ENCODE data around the gene FOXD4L6.
"Not testable (repeated sequence)": the region's sequence is repeated elsewhere in the genome, so short reads cannot be mapped to it uniquely, and the experiment has no call there.

Gene FOXD4L6

GRCh38 chr9:41128581-41128980, at the start of gene FOXD4L6:
Gene FOXD4L6 (minus strand): TSS chr9:41128681. CDS start chr9:41128383, 298 bp downstream.
- not testable (repeated sequence) for H3K36me3 ChIP-seq (ENCODE audit: control insufficient read depth, low read length); H3F3A ChIP-seq (ENCODE audit: control insufficient read depth, insufficient read depth); H3K27me3 ChIP-seq (ENCODE audit: control insufficient read depth, low read length); H3K79me2 ChIP-seq (ENCODE audit: control insufficient read depth, low read length); H3K27ac ChIP-seq (ENCODE audit: low read depth, low read length); H3K4me3 ChIP-seq (ENCODE audit: low read length); H3K4me1 ChIP-seq (ENCODE audit: control insufficient read depth, low read length); H3K4me2 ChIP-seq (ENCODE audit: low read length); H3K9me2 ChIP-seq (replicated peaks; ENCODE audit: control insufficient read depth, low read length); H3K9me3 ChIP-seq (ENCODE audit: control insufficient read depth, insufficient read depth, low read length); H4K20me1 ChIP-seq (ENCODE audit: control insufficient read depth, insufficient read depth, low read depth, low read length)

GRCh38 chr9:41174994-41175393, 46.5 kb upstream of the FOXD4L6 start:
- H3K27me3 ChIP-seq (ENCODE audit: control insufficient read depth, low read length); H3F3A ChIP-seq (ENCODE audit: control insufficient read depth, insufficient read depth): not testable (repeated sequence)

GRCh38 chr9:41150116-41150515, 21.6 kb upstream of the FOXD4L6 start:
- not testable (repeated sequence) for H3K27me3 ChIP-seq (ENCODE audit: control insufficient read depth, low read length); H3F3A ChIP-seq (ENCODE audit: control insufficient read depth, insufficient read depth); H3K9me2 ChIP-seq (replicated peaks; ENCODE audit: control insufficient read depth, low read length); H3K9me3 ChIP-seq (ENCODE audit: control insufficient read depth, insufficient read depth, low read length); H4K20me1 ChIP-seq (ENCODE audit: control insufficient read depth, insufficient read depth, low read depth, low read length); H3K4me2 ChIP-seq (ENCODE audit: low read length); H3K79me2 ChIP-seq (ENCODE audit: control insufficient read depth, low read length); H3K36me3 ChIP-seq (ENCODE audit: control insufficient read depth, low read length); H3K4me3 ChIP-seq (ENCODE audit: low read length); H3K27ac ChIP-seq (ENCODE audit: low read depth, low read length); H3K4me1 ChIP-seq (ENCODE audit: control insufficient read depth, low read length)

More at GRCh38 chr9:41174994-41175393, 46.5 kb upstream of the FOXD4L6 start:
- H3K4me3 ChIP-seq (ENCODE audit: low read length); H3K9me2 ChIP-seq (replicated peaks; ENCODE audit: control insufficient read depth, low read length); H3K4me2 ChIP-seq (ENCODE audit: low read length); H3K9me3 ChIP-seq (ENCODE audit: control insufficient read depth, insufficient read depth, low read length); H4K20me1 ChIP-seq (ENCODE audit: control insufficient read depth, insufficient read depth, low read depth, low read length); H3K4me1 ChIP-seq (ENCODE audit: control insufficient read depth, low read length); H3K36me3 ChIP-seq (ENCODE audit: control insufficient read depth, low read length); H3K79me2 ChIP-seq (ENCODE audit: control insufficient read depth, low read length); H3K27ac ChIP-seq (ENCODE audit: low read depth, low read length): not testable (repeated sequence)

GRCh38 chr9:41141878-41142277, 13.4 kb upstream of the FOXD4L6 start:
- not testable (repeated sequence) for H3K79me2 ChIP-seq (ENCODE audit: control insufficient read depth, low read length); H3K4me2 ChIP-seq (ENCODE audit: low read length)

GRCh38 chr9:41126746-41127446, 1.6 kb downstream of the FOXD4L6 start:
- not testable (repeated sequence) for H3K4me3 ChIP-seq (ENCODE audit: low read length); H3K36me3 ChIP-seq (ENCODE audit: control insufficient read depth, low read length); H3K27ac ChIP-seq (ENCODE audit: low read depth, low read length); H3K4me2 ChIP-seq (ENCODE audit: low read length); H3K79me2 ChIP-seq (ENCODE audit: control insufficient read depth, low read length); H3K9me3 ChIP-seq (ENCODE audit: control insufficient read depth, insufficient read depth, low read length); H3K27me3 ChIP-seq (ENCODE audit: control insufficient read depth, low read length); H3K9me2 ChIP-seq (replicated peaks; ENCODE audit: control insufficient read depth, low read length); H4K20me1 ChIP-seq (ENCODE audit: control insufficient read depth, insufficient read depth, low read depth, low read length); H3K4me1 ChIP-seq (ENCODE audit: control insufficient read depth, low read length); H3F3A ChIP-seq (ENCODE audit: control insufficient read depth, insufficient read depth)

More at GRCh38 chr9:41141878-41142277, 13.4 kb upstream of the FOXD4L6 start:
- not testable (repeated sequence) for H3K27ac ChIP-seq (ENCODE audit: low read depth, low read length); H3K36me3 ChIP-seq (ENCODE audit: control insufficient read depth, low read length); H3K9me2 ChIP-seq (replicated peaks; ENCODE audit: control insufficient read depth, low read length); H3F3A ChIP-seq (ENCODE audit: control insufficient read depth, insufficient read depth); H3K4me1 ChIP-seq (ENCODE audit: control insufficient read depth, low read length); H4K20me1 ChIP-seq (ENCODE audit: control insufficient read depth, insufficient read depth, low read depth, low read length); H3K4me3 ChIP-seq (ENCODE audit: low read length); H3K9me3 ChIP-seq (ENCODE audit: control insufficient read depth, insufficient read depth, low read length); H3K27me3 ChIP-seq (ENCODE audit: control insufficient read depth, low read length)

- not testable (repeated sequence) for H3K9me3 ChIP-seq (ENCODE audit: control insufficient read depth, insufficient read depth, low read length); H4K20me1 ChIP-seq (ENCODE audit: control insufficient read depth, insufficient read depth, low read depth, low read length); H3K9me2 ChIP-seq (replicated peaks; ENCODE audit: control insufficient read depth, low read length); H3K27ac ChIP-seq (ENCODE audit: low read depth, low read length); H3F3A ChIP-seq (ENCODE audit: control insufficient read depth, insufficient read depth); H3K79me2 ChIP-seq (ENCODE audit: control insufficient read depth, low read length); H3K4me1 ChIP-seq (ENCODE audit: control insufficient read depth, low read length); H3K36me3 ChIP-seq (ENCODE audit: control insufficient read depth, low read length); H3K4me3 ChIP-seq (ENCODE audit: low read length); H3K27me3 ChIP-seq (ENCODE audit: control insufficient read depth, low read length); H3K4me2 ChIP-seq (ENCODE audit: low read length)
Measured at GRCh38 chr9:41125936-41126335, 2.5 kb downstream of the FOXD4L6 start.

GRCh38 chr9:41125109-41125658, 3.3 kb downstream of the FOXD4L6 start:
- not testable (repeated sequence) for H3K9me2 ChIP-seq (replicated peaks; ENCODE audit: control insufficient read depth, low read length); H4K20me1 ChIP-seq (ENCODE audit: control insufficient read depth, insufficient read depth, low read depth, low read length); H3K4me2 ChIP-seq (ENCODE audit: low read length); H3K27ac ChIP-seq (ENCODE audit: low read depth, low read length); H3F3A ChIP-seq (ENCODE audit: control insufficient read depth, insufficient read depth); H3K9me3 ChIP-seq (ENCODE audit: control insufficient read depth, insufficient read depth, low read length); H3K27me3 ChIP-seq (ENCODE audit: control insufficient read depth, low read length); H3K4me1 ChIP-seq (ENCODE audit: control insufficient read depth, low read length); H3K4me3 ChIP-seq (ENCODE audit: low read length); H3K79me2 ChIP-seq (ENCODE audit: control insufficient read depth, low read length); H3K36me3 ChIP-seq (ENCODE audit: control insufficient read depth, low read length)

GRCh38 chr9:41124250-41125108, 4.0 kb downstream of the FOXD4L6 start:
- not testable (repeated sequence) for H3K4me3 ChIP-seq (ENCODE audit: low read length); H3K79me2 ChIP-seq (ENCODE audit: control insufficient read depth, low read length); H3K9me3 ChIP-seq (ENCODE audit: control insufficient read depth, insufficient read depth, low read length); H3K4me1 ChIP-seq (ENCODE audit: control insufficient read depth, low read length); H4K20me1 ChIP-seq (ENCODE audit: control insufficient read depth, insufficient read depth, low read depth, low read length); H3K27me3 ChIP-seq (ENCODE audit: control insufficient read depth, low read length); H3K27ac ChIP-seq (ENCODE audit: low read depth, low read length); H3K9me2 ChIP-seq (replicated peaks; ENCODE audit: control insufficient read depth, low read length); H3F3A ChIP-seq (ENCODE audit: control insufficient read depth, insufficient read depth); H3K4me2 ChIP-seq (ENCODE audit: low read length); H3K36me3 ChIP-seq (ENCODE audit: control insufficient read depth, low read length)

Data from DOHH2 (cell line).